Measurements from ENCODE around the gene KCNG4. TPM values are rescaled to one million over a fixed set of nuclear protein-coding genes. Genes with fewer than 3 reads are reported as not detected.

The KCNG4 gene
- total RNA-seq, 1 donor from 2014 or later = not detected

DNA sequence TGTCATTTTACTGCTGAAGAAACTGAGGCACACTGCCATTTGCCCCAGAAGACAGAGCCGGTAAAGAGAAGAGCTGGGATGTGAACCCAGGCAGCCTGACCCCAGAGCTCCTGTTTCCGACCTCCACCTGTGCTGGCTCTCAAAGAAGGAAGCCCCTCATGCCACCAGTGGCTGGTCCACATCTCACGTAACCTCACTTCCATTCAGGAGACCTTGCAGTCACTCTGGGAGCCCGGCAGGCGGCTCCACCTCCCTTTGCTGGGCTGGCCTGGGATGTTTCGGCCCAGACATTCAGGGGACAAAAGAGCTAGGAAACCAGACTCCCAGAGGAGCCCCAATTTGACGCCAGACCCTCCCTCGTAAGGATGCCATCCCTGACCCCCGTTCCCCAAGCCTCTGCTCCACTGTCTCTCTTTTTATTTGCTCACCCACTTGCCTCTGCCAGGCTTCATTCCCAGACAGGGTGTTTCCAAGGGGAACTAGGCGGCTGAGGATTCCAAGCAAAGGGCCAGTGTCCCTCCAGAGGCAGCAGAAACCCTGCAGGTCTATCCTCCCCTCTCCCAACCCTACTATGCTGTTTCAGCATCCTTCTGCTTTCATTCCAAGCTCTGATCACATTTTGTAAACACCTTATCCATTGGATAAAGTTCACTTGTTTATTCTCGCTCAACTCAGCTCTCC is 55.8 kb downstream of the KCNG4 start:
- DNase-seq (ENCODE audit: low spot score) = no peak

DNA sequence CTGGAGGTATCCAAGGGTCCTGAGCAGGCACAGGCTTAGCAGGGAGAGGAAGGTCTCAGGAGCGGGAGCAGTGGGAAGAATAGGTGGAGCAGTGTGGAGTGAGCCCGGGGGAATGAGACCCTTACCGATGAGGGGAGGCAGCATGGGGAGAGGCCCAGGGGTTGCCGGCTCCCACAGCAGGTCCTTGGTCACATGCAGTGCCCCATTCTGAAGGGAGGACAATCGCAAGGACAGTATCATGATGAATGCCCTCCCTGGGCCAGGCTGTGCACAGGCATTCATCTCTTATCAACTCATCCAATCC is 56.3 kb downstream of the KCNG4 start:
- no peak for DNase-seq (ENCODE audit: low spot score)

DNA sequence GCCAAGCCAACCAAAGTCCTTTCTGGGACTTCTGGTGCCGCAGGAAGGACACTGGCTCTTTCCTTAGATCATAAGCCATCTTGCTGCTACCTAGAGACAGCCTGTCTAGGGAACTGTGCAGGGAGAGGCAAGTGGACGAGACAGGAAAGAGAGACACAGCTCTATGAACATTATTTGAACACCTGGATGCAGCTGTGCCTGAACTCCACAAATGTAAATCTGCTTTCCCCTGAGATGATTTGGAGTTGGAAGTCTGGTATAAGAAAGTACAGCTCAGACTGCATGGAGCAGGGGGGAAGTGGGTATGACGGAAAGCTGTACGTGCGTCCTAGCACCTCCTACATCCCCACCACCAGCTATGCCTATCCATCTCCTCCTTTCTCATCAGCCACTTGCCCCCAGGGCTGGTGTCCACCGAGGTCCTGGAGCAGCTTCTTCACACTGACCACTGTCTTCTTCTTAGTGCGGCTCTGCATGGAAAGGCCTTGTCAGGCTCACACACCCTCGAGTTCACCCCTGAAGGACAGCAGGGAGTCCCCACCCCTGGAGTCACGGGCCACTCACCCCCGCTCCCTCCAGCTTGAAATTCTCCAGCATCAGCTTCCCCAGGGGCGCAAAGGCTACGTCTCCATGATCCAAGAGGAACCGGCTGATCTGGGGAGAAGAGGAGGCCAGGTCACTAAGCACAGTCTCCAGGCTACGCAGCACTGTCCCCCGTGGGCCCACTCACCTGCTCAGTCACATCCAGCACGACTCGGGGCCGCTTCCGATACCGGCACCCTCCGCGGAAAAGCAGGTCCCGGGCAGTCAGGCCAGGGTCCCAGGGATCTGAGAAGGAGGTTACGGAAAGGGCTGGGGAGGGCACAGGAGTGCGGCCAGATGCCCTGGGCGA is 56.9 kb downstream of the KCNG4 start:
- DNase-seq (ENCODE audit: low spot score) = no peak

DNA sequence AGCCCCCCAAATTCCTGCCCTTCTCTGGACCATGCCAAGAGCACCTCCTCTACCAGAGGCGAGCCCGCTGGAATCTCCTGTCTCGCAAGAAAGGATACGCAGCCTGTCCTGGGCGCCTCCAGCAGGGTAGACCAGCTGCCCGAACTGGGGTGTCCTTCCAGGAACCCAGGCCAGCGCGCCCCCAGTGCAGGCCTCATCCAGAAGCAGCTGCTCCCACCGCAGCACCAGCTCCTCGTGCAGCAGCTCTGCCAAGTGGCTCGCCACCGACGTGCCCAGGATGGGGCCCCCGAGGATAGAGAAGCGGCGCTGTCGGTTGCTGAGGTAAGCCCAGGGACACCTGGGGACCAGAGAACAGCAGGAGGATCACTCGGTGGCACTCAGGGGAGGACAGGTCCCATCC is 57.7 kb downstream of the KCNG4 start:
- DNase-seq (ENCODE audit: low spot score) = no peak

DNA sequence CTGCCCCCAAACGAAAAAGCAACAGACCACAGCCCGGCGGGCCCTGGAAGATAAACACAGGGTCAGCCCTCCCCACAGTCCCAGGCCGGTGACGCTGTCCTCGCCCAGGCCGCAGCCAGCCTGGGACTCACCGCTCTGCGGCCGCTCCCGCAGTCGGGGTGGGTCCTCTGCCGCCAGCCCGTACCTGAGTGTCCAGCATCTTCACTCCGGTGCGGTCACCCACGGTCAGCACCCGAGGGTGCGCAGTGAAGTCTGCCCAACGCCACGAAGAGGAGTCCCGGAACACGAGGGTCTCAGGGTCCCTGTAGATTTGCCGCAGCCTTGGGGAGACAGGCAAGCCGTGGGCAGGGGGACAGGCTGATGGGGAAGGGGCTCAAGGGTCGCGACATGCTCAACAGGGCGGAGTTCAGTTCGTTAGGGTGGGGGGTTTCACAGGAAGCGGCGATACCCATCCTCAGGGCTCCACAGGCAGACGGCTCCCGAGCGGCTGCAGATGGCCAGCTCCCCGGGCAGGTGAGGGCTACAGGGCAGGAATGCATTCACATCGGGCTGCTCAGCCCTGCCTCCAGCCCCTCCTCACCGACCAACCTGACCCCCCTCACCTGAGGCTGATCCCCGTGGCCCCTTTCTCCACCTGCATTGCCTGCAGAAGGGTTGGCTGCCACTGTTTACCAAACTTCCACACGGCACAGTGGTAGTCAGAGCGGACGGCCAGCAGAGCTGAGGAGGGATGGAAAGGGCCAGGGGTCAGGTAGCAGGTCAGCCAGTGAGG is 58.5 kb downstream of the KCNG4 start:
- no peak for DNase-seq (ENCODE audit: low spot score)

DNA sequence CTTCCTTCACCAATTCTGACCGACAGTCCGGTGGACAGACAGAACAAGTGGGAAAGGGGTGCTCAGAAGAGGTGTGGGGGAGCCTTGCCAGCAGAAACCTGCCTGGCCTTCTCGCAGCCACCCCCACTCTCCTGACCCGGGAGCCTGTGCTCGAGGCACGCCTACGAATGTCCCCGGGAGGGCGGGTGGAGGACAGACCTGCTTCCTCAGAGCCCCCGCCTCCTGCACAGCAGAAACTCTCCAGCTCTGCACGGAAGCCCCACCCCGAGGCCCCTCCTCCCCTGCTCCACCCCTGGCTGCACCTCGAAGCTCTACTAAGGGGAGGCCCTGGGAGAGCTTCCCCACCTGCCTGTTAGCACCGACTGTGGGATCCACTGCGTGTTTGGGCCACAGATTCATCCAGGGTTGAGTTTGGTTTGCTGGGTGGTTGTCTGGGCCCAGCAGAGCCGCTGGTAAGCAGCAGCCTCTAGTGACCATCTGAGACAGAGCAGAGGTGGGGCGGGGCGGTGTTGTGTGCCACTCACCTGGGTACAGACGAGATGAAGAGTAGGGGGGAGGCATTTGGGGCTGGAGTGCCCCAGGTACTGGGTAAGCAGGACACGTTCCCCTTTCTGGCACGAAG is 59.2 kb downstream of the KCNG4 start:
- no peak for DNase-seq (ENCODE audit: low spot score)

DNA sequence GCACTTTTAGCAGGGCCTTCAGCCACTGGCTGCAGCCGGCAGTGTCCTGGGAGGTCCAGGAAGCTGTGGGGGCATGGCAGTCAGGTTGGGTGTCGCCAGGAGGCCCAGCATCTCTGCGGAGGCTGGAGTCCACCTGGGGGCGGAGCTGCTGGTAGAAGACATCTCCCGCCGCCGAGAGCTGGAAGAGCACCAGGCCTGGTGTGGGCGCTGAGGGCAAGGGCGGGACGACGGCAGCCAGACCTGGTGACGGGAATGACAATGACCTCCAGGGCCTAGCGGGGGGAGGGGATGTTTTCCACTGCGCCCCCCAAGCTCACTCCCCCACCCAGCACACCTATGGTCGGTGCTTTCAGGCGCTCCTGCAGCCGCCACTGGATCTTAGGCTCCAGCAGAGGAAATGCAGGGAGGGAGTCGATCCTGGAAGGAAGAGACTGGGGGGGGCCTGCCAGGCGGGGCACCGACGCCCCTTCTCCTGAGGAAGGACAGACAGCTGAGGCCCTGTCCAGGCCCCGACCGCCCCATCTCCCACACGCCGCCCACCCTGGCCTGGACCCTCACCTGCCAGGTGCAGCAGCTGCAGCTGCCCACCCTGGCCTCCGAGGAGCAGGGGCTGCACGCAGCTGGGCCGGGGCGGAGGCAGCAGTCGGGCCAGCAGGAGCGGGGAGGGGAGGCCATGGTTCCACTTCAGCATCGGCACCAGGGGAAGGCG is 60.0 kb downstream of the KCNG4 start:
- DNase-seq (ENCODE audit: low spot score) = no peak

DNA sequence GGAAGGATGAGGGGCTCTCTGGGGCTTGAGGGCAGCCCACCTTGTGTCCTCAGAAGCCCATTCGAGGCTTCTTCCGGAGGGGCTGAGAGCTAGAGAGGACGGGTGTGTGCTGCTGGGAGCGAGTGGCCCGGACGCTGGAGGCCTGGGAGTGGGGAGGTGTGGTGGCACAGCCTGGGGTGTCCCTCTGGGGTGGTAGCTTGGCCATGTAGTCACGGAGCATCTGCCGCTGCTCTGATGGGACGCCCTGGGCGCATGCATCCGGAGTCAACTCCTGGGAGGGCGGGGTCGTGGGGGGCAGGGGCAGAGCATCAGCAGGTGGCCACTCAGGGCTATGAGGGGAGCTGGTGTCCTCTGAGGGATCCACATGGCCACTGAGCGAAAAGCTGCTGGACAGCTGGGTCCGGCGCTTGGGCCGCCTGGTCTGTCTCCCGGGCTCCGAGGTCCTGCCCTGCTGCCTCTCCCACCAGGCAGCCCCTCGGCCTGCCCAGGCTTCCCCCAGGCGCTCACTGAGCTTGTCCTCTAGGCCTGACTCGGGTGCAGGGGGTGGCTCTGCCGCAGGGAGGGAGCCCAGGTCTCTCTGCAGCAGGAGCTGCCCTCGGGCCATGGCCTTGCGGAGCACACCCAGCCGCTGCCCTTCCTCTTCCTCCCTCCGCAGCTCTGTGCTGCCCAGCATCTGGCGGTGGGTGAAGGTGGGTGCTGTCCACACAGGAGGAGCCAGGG is 60.8 kb downstream of the KCNG4 start:
- DNase-seq (ENCODE audit: low spot score) = no peak

DNA sequence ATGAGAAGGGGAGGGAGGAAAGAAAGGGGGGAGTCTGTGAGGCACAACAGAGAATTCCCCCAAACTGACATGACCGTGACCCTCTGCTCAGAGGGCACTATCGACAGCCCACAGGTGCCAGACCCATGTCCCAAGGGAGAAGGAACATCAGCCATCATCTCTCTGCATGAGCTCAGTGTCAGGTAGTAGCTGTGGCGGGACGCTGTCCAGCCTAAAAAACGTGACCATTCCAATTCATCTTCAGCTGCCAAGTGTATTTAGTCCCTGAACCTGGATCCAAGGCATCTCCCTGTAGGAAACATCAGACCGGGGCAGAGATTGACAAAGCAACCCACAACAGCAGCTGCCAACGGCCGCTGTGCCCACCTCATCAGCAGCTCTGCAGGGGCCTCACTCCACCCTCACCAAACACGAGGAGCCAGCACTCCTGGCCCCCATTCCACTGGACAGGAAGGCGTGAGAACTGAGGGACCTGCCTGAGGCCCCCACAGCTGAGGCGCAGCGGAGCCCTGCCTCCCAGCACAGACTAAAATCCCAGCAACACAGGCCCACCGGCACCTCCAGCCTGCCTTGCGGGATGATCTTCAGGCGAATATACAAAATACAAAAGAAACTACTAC is 61.6 kb downstream of the KCNG4 start:
- DNase-seq (ENCODE audit: low spot score) = no peak

DNA sequence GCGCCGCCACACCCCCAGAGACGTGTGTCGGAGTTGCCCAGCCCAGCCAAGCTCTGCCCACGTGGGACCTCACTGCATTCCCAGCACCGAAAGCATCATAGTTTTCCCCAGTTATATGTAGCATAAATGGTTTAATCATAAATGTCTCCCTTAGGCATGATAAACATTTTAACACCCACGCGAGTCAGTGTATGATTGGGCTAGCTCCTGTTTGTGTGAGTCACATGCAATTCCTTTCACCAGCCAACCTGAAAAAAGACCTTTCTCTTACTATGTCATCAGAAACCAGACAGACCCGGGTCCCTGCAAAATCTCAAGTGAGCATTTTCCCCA is 62.1 kb downstream of the KCNG4 start:
- DNase-seq (ENCODE audit: low spot score) = no peak

DNA sequence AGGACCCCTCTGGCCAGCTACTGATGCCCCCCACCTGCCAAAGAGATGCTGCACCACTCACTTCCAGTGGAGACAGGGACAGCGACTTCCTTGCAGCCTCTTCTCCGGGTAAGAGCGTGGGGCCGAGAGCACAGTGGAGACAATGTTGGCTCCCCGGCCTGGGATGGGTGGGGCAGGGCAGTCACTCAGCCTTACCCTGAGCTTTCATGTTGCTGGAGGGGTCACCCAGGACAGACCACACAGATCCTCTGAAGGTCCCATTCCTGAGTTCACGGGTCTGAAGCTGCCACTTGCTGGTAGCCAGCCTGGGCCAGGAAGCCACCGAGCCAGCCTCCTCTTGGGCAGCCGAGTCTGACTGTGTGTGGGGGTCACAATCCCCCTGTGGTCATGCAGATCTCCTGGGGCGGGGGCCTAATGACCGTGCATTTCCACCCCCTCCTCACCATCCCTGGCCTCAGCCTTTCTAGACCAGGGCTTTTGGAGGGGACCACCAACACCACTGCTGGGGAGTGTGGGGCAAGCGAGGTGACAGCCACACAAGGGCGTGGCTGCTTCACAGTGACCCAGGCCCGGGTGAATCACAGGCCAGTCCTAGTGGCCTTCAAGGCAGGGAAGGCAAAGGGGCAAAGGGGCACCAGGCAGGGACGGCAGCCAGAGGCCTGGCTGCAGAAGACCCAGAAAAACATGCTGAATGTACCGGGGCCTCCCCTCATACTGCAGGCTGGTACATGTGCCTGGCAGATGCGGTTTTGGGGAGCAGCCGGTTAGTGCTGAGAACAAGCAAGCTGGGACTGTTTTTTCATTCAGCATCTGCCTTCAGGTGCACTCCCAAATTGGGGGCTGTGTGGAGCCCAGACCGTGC is 63.4 kb downstream of the KCNG4 start:
- no peak for DNase-seq (ENCODE audit: low spot score)

DNA sequence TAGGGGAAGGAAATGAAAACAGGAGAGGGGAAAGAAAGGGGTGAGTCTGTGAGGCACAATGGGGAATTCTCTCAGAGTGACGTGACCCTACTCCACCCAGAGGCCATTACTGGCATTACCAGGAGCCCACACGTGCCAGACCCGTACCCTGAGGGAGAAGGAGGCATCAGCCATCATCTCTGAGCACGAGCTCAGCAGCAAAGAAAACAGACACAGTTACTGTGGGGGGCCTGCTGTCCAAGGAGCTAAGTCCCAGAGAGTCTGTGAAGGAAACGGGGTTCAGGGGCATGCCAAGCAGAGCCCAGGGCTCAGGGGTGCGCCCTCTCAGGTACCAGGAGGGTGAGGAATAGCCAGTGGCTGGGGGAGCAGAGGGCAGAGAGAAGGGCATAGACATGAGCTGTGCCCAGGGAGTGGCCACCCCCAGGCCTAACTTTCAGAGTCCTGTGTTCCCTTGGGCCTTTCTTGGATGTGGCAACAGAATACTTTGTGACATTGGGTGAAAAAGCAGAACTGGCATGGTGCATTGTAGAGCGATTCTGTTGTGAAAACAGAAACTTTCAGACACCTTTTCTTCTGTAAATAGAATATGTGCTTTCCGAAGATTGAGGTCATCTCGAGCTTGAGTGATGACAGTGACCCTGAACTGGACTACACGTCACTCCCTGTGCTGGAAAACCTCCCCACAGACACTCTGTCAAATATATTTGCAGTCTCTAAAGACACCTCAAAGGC is 64.3 kb downstream of the KCNG4 start:
- no peak for DNase-seq (ENCODE audit: low spot score)

DNA sequence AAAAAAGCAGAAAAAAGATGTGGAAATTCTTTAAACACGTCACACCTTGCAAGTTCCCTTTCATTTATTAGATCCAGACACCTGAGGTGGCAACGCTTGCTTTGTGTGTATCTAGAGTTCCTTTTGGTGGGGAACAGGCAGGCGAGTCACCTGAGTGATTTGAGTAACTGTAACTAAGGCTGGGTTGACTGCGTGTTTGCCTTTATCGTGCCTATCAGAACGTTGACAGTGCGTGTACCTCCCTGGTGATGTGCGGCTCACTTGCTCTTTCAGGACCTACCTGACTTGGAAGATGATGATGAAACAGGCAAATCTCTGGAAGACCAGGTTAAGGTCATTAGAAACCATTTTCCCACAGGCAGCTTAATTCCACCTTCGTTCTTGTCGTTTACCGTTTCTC is 65.4 kb downstream of the KCNG4 start:
- DNase-seq (ENCODE audit: low spot score) = no peak

DNA sequence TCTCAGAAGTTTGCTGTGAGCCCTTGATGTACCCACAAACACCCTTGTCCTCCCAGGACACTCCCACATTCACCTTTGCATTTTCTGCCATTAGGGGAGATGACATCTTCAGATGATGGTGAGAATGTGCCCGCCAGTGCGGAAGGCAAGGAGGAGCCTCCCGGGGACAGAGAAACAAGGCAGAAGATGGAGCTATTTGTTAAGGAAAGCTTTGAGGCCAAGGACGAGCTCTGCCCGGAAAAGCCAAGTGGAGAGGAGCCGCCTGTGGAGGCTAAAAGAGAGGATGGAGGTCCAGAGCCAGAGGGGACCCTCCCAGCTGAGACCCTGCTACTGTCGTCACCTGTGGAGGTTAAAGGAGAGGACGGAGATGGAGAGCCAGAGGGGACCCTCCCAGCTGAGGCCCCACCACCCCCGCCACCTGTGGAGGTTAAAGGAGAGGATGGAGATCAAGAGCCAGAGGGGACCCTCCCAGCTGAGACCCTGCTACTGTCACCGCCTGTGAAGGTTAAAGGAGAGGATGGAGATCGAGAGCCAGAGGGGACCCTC is 70.0 kb downstream of the KCNG4 start:
- no peak for DNase-seq (ENCODE audit: low spot score)
